A549 (cell line): Measurements from ENCODE around the gene CCT2.

Experiments
- CBX8 ChIP-seq: fragments of 200-600 bp; sonication (generic); IDR thresholded peaks from 2 replicates; pipeline ENCODE4 v1.6.1; 2016
- EP300 ChIP-seq, 2 experiments: fragments of >200 bp; sonication (Bioruptor Twin); formaldehyde crosslinking; IDR thresholded peaks; 2 replicates in 1 of 2; 3 replicates in 1 of 2; pipeline ENCODE4 v1.6.1; 2016 to 2017
- JUN ChIP-seq, 2 experiments: fragments of >200 bp; sonication (Bioruptor Twin); formaldehyde crosslinking; IDR thresholded peaks; 2 replicates in 1 of 2; 3 replicates in 1 of 2; pipeline ENCODE4 v1.6.1; 2016 to 2017
- JUNB ChIP-seq: fragments of >200 bp; sonication (Bioruptor Twin); formaldehyde crosslinking; IDR thresholded peaks from 2 replicates; pipeline ENCODE4 v1.6.1; 2016
- POLR2A ChIP-seq: IDR thresholded peaks from 2 replicates; pipeline ENCODE4 v1.6.1; 2012; ENCODE audit warnings: mild to moderate bottlenecking, low read length
- TF ChIP-seq, protein P1 (sequence below): fragments of 450-650 bp; IDR thresholded peaks from 2 replicates; pipeline ENCODE4 v1.6.1; 2014; ENCODE audit warnings: antibody characterized with exemption
- TF ChIP-seq, protein P2 (sequence below): fragments of >200 bp; sonication (Bioruptor Twin); formaldehyde crosslinking; IDR thresholded peaks from 3 replicates; pipeline ENCODE4 v1.5.1; 2016
- TF ChIP-seq, protein P3 (sequence below): fragments of 200-600 bp; sonication (generic); IDR thresholded peaks from 2 replicates; pipeline ENCODE4 v1.6.1; 2016; ENCODE audit warnings: antibody characterized with exemption, mild to moderate bottlenecking, moderate library complexity
- TF ChIP-seq, protein P4 (sequence below): fragments of >200 bp; sonication (Bioruptor Twin); formaldehyde crosslinking; IDR thresholded peaks from 3 replicates; pipeline ENCODE4 v1.6.1; 2016

DNA sequence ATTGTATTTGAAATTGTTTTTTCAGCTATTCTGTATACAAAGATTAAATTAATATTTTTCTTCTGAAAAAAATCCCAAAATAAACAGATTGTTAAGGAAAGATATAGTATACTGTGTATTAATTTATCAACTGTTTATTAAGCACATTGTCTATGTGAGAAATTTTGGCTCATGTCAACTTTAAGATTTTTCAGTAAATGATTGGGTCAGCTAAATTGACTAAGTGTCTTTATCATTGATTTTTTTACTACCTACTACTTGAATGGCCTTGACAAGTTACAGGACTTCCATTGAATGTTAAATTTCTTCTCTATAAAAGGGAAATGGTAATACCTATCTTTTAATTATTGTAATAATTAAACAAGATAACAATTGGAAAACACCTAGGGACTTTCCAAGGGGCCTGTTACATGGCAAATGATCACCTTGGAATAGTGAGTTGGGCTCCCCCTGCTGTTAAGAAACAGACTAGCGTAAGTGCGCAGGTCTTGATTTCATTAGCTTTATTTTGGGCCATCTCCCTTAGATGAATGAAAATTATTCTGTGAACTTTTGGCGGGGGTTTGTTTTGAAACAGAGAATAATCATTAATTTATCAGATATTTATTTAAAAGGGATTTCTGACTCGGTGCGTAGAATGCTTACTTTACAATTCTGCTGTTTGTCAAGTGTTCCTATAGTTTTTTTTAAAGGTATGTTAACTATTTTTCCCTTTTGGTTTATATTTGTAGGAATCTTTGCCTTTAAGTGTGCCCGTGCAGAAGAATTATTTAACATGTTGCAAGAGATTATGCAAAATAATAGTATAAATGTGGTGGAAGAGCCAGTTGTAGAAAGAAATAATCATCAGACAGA, 14.5 kb upstream of the CCT2 start:
- no peak for TF ChIP-seq JUNB
- TF ChIP-seq, protein P1, sequence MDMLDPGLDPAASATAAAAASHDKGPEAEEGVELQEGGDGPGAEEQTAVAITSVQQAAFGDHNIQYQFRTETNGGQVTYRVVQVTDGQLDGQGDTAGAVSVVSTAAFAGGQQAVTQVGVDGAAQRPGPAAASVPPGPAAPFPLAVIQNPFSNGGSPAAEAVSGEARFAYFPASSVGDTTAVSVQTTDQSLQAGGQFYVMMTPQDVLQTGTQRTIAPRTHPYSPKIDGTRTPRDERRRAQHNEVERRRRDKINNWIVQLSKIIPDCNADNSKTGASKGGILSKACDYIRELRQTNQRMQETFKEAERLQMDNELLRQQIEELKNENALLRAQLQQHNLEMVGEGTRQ: no peak
- TF ChIP-seq, protein P2, sequence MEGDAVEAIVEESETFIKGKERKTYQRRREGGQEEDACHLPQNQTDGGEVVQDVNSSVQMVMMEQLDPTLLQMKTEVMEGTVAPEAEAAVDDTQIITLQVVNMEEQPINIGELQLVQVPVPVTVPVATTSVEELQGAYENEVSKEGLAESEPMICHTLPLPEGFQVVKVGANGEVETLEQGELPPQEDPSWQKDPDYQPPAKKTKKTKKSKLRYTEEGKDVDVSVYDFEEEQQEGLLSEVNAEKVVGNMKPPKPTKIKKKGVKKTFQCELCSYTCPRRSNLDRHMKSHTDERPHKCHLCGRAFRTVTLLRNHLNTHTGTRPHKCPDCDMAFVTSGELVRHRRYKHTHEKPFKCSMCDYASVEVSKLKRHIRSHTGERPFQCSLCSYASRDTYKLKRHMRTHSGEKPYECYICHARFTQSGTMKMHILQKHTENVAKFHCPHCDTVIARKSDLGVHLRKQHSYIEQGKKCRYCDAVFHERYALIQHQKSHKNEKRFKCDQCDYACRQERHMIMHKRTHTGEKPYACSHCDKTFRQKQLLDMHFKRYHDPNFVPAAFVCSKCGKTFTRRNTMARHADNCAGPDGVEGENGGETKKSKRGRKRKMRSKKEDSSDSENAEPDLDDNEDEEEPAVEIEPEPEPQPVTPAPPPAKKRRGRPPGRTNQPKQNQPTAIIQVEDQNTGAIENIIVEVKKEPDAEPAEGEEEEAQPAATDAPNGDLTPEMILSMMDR: peak; percentile 91
- TF ChIP-seq, protein P3, sequence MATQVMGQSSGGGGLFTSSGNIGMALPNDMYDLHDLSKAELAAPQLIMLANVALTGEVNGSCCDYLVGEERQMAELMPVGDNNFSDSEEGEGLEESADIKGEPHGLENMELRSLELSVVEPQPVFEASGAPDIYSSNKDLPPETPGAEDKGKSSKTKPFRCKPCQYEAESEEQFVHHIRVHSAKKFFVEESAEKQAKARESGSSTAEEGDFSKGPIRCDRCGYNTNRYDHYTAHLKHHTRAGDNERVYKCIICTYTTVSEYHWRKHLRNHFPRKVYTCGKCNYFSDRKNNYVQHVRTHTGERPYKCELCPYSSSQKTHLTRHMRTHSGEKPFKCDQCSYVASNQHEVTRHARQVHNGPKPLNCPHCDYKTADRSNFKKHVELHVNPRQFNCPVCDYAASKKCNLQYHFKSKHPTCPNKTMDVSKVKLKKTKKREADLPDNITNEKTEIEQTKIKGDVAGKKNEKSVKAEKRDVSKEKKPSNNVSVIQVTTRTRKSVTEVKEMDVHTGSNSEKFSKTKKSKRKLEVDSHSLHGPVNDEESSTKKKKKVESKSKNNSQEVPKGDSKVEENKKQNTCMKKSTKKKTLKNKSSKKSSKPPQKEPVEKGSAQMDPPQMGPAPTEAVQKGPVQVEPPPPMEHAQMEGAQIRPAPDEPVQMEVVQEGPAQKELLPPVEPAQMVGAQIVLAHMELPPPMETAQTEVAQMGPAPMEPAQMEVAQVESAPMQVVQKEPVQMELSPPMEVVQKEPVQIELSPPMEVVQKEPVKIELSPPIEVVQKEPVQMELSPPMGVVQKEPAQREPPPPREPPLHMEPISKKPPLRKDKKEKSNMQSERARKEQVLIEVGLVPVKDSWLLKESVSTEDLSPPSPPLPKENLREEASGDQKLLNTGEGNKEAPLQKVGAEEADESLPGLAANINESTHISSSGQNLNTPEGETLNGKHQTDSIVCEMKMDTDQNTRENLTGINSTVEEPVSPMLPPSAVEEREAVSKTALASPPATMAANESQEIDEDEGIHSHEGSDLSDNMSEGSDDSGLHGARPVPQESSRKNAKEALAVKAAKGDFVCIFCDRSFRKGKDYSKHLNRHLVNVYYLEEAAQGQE: no peak
- TF ChIP-seq, protein P4, sequence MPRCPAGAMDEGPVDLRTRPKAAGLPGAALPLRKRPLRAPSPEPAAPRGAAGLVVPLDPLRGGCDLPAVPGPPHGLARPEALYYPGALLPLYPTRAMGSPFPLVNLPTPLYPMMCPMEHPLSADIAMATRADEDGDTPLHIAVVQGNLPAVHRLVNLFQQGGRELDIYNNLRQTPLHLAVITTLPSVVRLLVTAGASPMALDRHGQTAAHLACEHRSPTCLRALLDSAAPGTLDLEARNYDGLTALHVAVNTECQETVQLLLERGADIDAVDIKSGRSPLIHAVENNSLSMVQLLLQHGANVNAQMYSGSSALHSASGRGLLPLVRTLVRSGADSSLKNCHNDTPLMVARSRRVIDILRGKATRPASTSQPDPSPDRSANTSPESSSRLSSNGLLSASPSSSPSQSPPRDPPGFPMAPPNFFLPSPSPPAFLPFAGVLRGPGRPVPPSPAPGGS: no peak
- TF ChIP-seq POLR2A: no peak
- TF ChIP-seq CBX8: no peak
- TF ChIP-seq JUN (IDR thresholded peaks at IDR 0.05): no peak
- no peak for TF ChIP-seq EP300 (IDR thresholded peaks at IDR 0.05)
